Embryonic facial prominence (tissue), 1 donor: ENCODE results near the gene TPRG1.

Source experiments
- DNase-seq: peaks from one replicate; pipeline ENCODE4 v3.0.0-alpha.2; 2016; ENCODE audit errors: extremely low spot score

The TPRG1 gene

GRCh38 chr3:189278221-189278620 lies 106.5 kb downstream of the TPRG1 start:
- DNase-seq = no peak

GRCh38 chr3:189282189-189282588 lies 110.4 kb downstream of the TPRG1 start:
- DNase-seq = no peak

GRCh38 chr3:189282741-189283140 lies 111.0 kb downstream of the TPRG1 start:
- DNase-seq = no peak

GRCh38 chr3:189286188-189286587 lies 114.4 kb downstream of the TPRG1 start:
- DNase-seq = no peak

- DNase-seq = no peak
Observed at GRCh38 chr3:189286916-189287315, 115.1 kb downstream of the TPRG1 start.

- DNase-seq = no peak
Observed at GRCh38 chr3:189288348-189289235, 116.8 kb downstream of the TPRG1 start.

GRCh38 chr3:189289251-189289650 lies 117.5 kb downstream of the TPRG1 start:
- DNase-seq = no peak

- DNase-seq = no peak
Observed at GRCh38 chr3:189292667-189293484, 121.1 kb downstream of the TPRG1 start.

- no peak for DNase-seq
Observed at GRCh38 chr3:189294649-189295048, 122.9 kb downstream of the TPRG1 start.

GRCh38 chr3:189295089-189295488 lies 123.3 kb downstream of the TPRG1 start:
- DNase-seq = no peak

- no peak for DNase-seq
Observed at GRCh38 chr3:189297932-189298331, 126.2 kb downstream of the TPRG1 start.

- DNase-seq = no peak
Observed at GRCh38 chr3:189298469-189299375, 127.0 kb downstream of the TPRG1 start.

- no peak for DNase-seq
Observed at GRCh38 chr3:189300345-189300744, 128.6 kb downstream of the TPRG1 start.

- DNase-seq = no peak
Observed at GRCh38 chr3:189301479-189301878, 129.7 kb downstream of the TPRG1 start.

- DNase-seq = no peak
Observed at GRCh38 chr3:189303584-189303983, 131.8 kb downstream of the TPRG1 start.

- peak; percentile 44 for DNase-seq
Observed at GRCh38 chr3:189304465-189305351, 132.9 kb downstream of the TPRG1 start.

GRCh38 chr3:189305412-189305811 lies 133.6 kb downstream of the TPRG1 start:
- no peak for DNase-seq

GRCh38 chr3:189307963-189308362 lies 136.2 kb downstream of the TPRG1 start:
- no peak for DNase-seq

GRCh38 chr3:189308608-189309007 lies 136.8 kb downstream of the TPRG1 start:
- no peak for DNase-seq

- DNase-seq = no peak
Observed at GRCh38 chr3:189309400-189309975, 137.7 kb downstream of the TPRG1 start.
